Type B pancreatic cell (in vitro differentiated cells): ENCODE data around the gene RANGAP1. TPM values are rescaled to one million over a fixed set of nuclear protein-coding genes. Genes with fewer than 3 reads are reported as not detected.

Experiments
- DNase-seq: peaks from one replicate; pipeline ENCODE4 v3.0.0; 2021; ENCODE audit warnings: mixed read lengths; ENCODE audit not compliant: unreplicated experiment; ENCODE audit errors: extremely low spot score
- H3K27ac Mint-ChIP-seq: 2 replicates; pipeline ENCODE4 v1.8.0; 2021; ENCODE audit warnings: mild to moderate bottlenecking, mixed read lengths
- H3K27me3 Mint-ChIP-seq: 2 replicates; pipeline ENCODE4 v1.8.0; 2021; ENCODE audit warnings: mixed read lengths
- H3K36me3 Mint-ChIP-seq: 2 replicates; pipeline ENCODE4 v1.8.0; 2021; ENCODE audit warnings: mixed read lengths
- H3K4me1 Mint-ChIP-seq: one replicate; pipeline ENCODE4 v1.8.0; 2021; ENCODE audit warnings: mixed read lengths; ENCODE audit not compliant: unreplicated experiment
- H3K4me3 Mint-ChIP-seq: 2 replicates; pipeline ENCODE4 v1.8.0; 2021; ENCODE audit warnings: mild to moderate bottlenecking, mixed read lengths
- H3K9me3 Mint-ChIP-seq: 2 replicates; pipeline ENCODE4 v1.8.0; 2021; ENCODE audit warnings: mixed read lengths
- total RNA-seq: library from RNA; stranded (reverse); gene quantifications from 2 replicates; pipeline ENCODE4 v1.2.1, GENCODE V29; 2021; ENCODE audit warnings: low replicate concordance
- TF ChIP-seq, protein P1 (sequence below): fragments of 200-600 bp; sonication (generic); conservative IDR thresholded peaks from 2 replicates; pipeline ENCODE4 v1.5.0; 2021; ENCODE audit warnings: antibody characterized with exemption, mild to moderate bottlenecking

Gene RANGAP1
- total RNA-seq, 1 donor from 2014 or later = 83.7 TPM

DNA sequence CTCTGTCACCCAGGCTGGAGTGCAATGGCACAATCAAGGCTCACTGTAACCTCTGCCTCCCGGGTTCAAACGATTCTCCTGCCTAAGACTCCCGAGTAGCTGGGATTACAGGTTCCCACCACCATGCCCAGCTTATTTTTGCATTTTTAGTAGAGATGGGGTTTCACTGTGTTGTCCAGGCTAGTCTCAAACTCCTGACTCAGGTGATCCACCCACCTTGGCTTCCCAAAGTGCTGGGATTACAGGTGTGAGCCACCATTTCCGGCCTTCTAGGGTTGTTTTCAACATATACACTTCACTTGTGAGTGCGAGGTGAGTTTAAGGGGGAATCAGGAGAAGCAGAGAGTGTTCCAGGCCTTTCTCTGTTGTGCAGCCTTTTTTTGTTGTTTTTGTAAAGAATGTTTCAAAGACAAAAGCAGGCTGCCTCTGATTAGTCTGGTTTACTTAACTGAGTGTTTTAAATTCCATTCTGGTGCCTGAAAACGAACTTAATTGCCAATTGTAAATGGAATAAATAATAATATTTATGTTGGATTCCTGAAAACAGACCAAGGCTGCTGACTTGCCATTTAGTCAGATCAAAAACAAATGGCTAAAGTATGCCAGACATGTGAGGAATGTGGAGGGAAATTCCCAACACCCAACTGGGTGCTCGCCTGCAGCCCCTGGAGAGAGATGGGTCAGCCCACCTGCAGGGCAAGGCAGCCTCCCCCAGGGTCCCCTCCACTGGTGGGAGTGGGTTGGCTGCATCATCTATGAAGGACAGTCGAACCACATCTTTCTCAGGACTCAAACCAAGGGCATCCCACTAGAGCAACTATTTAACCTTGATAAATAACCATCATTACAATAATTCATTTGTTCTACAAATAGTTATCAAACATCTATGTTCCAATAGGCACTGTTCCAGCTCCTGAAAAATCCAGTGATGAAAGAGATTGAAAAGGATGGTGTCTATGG lies 4.6 kb upstream of the RANGAP1 start:
- Mint-ChIP-seq H3K27ac (no peak overlapping the region), H3K4me1 (peaks cover 19% of the 10 kb centered on the region), H3K9me3 (no peaks in the 10 kb centered on the region), H3K4me3 (no peak overlapping the region), H3K27me3 (no peaks in the 10 kb centered on the region), H3K36me3 (no peaks in the 10 kb centered on the region)
- TF ChIP-seq, protein P1, sequence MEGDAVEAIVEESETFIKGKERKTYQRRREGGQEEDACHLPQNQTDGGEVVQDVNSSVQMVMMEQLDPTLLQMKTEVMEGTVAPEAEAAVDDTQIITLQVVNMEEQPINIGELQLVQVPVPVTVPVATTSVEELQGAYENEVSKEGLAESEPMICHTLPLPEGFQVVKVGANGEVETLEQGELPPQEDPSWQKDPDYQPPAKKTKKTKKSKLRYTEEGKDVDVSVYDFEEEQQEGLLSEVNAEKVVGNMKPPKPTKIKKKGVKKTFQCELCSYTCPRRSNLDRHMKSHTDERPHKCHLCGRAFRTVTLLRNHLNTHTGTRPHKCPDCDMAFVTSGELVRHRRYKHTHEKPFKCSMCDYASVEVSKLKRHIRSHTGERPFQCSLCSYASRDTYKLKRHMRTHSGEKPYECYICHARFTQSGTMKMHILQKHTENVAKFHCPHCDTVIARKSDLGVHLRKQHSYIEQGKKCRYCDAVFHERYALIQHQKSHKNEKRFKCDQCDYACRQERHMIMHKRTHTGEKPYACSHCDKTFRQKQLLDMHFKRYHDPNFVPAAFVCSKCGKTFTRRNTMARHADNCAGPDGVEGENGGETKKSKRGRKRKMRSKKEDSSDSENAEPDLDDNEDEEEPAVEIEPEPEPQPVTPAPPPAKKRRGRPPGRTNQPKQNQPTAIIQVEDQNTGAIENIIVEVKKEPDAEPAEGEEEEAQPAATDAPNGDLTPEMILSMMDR = no peak
- DNase-seq = no peak

DNA sequence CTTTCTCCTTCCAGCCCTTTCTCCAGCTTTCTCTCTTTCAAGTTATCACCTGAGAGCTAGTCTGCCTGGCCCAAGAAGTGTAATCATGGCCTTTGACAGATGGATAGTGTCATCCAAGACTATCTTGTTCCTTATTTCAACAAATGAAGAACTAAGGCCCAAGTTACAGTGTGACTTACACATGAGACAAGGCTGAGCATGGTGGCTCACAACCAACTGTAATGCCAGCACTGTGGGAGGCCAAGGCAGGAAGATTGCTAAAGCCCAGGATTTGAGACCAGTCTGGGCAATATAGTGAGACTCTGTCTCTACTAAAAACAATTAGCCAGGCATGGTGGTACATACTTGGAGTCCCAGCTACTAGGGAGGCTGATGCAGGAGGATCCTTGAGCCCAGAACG lies 3.7 kb upstream of the RANGAP1 start:
- Mint-ChIP-seq H3K9me3 (no peaks in the 10 kb centered on the region), H3K36me3 (no peaks in the 10 kb centered on the region), H3K27ac (peak overlapping the region; percentile 61), H3K27me3 (no peaks in the 10 kb centered on the region), H3K4me1 (peaks cover 19% of the 10 kb centered on the region), H3K4me3 (no peak overlapping the region)
- no peak for DNase-seq
- TF ChIP-seq, protein P1 = no peak

DNA sequence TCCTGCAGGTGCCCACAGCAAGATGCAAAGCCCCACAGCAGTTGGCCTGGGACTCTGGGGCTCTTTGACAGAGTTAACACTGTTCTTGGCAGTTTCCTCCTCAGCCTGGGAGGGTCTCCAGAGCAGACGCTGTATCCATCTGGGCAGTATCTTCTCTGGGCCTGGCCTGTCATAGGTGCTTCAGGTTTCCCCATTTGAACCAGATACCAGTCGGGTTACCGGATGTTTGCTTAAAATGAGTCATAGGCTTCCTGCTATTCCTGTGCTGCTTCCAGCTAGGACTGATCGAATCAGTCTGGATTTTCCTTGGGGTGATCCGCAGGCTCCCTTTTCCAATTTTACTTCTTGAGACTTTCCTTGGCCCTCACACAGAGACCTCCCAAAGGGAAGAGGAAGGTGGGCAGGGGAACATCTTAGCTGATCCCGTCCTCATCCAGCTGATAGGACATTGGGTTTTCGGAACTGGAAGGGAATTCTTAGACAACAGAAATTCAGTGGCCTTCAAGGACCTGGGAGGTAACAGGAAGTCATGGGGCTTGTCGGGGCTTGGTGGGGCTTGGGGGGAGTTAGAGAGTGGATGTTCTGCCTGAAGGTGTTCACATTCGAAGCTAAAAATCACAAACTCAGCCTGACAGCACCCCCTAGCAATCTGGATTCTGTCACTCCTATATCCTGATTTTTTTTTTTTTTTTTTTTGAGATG lies 2.4 kb upstream of the RANGAP1 start:
- Mint-ChIP-seq H3K4me1 (peaks cover 19% of the 10 kb centered on the region), H3K27me3 (no peaks in the 10 kb centered on the region), H3K36me3 (peaks cover 3% of the 10 kb centered on the region), H3K9me3 (no peaks in the 10 kb centered on the region), H3K27ac (peak overlapping the region; percentile 89), H3K4me3 (peak overlapping the region; percentile 79)
- TF ChIP-seq, protein P1 = no peak
- no peak for DNase-seq

DNA sequence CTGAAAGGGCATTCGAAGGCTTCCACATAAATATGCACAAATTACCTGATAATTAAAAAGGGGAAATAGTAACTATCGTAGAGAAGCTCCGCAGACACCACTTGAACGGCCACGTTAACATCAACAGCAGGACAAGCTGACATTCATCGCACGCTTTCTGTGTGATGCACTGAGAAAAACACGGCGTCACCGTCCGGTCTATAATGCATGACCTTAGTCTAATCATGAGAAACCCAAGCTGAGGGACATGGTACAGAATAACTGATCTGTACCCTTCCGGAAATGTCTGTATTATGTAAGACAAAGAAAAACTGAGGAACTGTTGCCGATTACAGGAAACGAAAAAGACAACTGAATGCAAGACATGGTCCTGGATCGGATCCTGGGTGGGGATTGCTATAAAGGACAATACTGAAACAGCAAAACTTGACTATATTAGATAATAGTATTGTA lies 678 bp upstream of the RANGAP1 start:
- H3K9me3 Mint-ChIP-seq = no peaks in the 10 kb centered on the region

DNA sequence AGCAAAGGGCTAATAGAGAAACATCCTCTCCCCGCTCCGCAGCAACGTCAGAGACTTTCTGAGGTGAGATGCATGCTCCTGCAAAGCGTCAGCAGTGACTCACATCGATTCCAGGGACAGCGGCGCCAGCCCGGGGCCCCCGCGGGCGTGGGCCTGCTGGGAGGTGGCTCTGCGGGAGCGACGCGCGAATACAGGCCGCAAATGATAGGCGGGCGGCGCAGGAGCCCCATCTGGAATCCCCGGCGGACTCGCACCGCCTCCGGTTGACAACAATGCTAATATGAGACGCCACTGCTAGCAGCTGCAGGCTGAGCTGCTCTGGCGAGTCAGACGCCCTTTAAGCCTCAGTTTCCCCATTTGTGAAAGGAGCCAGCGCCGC lies 557 bp downstream of the RANGAP1 start:
- TF ChIP-seq, protein P1 = no peak
- Mint-ChIP-seq H3K27ac (peak overlapping the region; percentile 98), H3K9me3 (no peaks in the 10 kb centered on the region), H3K36me3 (peaks cover 8% of the 10 kb centered on the region), H3K4me3 (peak overlapping the region; percentile 98), H3K27me3 (no peaks in the 10 kb centered on the region), H3K4me1 (peaks cover 19% of the 10 kb centered on the region)
- no peak for DNase-seq

More for the DNA sequence above, 678 bp upstream of the RANGAP1 start:
- H3K36me3 Mint-ChIP-seq = peaks cover 8% of the 10 kb centered on the region
- no peaks in the 10 kb centered on the region for H3K27me3 Mint-ChIP-seq
- H3K27ac Mint-ChIP-seq = peak overlapping the region; percentile 98
- peak overlapping the region; percentile 98 for H3K4me3 Mint-ChIP-seq
- DNase-seq = no peak
- TF ChIP-seq, protein P1 = no peak
- peaks cover 19% of the 10 kb centered on the region for H3K4me1 Mint-ChIP-seq
